Liver (tissue), 9 donors: Measurements from ENCODE around the gene ADK. TPM values are rescaled to one million over a fixed set of nuclear protein-coding genes. Genes with fewer than 3 reads are reported as not detected.
"Not testable (repeated sequence)": the region's sequence is repeated elsewhere in the genome, so short reads cannot be mapped to it uniquely, and the experiment has no call there.

ENCODE experiments used
- DNase-seq: peaks from one replicate; pipeline ENCODE4 v3.0.0-alpha.2; 2017; ENCODE audit warnings: low spot score
- H3K27ac ChIP-seq, 2 donors: one replicate each; pipeline ENCODE4 v1.7.0; 2013; ENCODE audit warnings: inconsistent platforms in 2 of 2, low read length in 2 of 2, control low read depth in 1 of 2, low read depth in 1 of 2, mild to moderate bottlenecking in 1 of 2
- H3K27me3 ChIP-seq, 4 donors: one replicate each; pipeline versions ENCODE4 v1.6.1 to v1.7.0; 2013; ENCODE audit warnings: low read length in 3 of 4, inconsistent platforms in 1 of 4, mild to moderate bottlenecking in 1 of 4, moderate library complexity in 1 of 4; ENCODE audit not compliant: control insufficient read depth in 4 of 4, insufficient read depth in 4 of 4
- H3K36me3 ChIP-seq, 4 donors: one replicate each; pipeline versions ENCODE4 v1.6.1 to v1.7.0; 2013; ENCODE audit warnings: low read length in 3 of 4, mild to moderate bottlenecking in 3 of 4, low read depth in 1 of 4, moderate library complexity in 1 of 4; ENCODE audit not compliant: control insufficient read depth in 4 of 4, insufficient read depth in 3 of 4
- H3K4me1 ChIP-seq, 4 donors: one replicate each; pipeline versions ENCODE4 v1.6.1 to v1.7.0; 2013; ENCODE audit warnings: low read length in 3 of 4, mild to moderate bottlenecking in 3 of 4, moderate library complexity in 1 of 4; ENCODE audit not compliant: control insufficient read depth in 4 of 4, insufficient read depth in 4 of 4
- H3K4me3 ChIP-seq, 3 donors: one replicate each; pipeline versions ENCODE4 v1.6.1 to v1.7.0; 2013; ENCODE audit warnings: low read length in 3 of 3, control low read depth in 1 of 3, low read depth in 1 of 3, mild to moderate bottlenecking in 1 of 3
- H3K9ac ChIP-seq, 2 donors: one replicate each; pipeline ENCODE4 v1.7.0; 2013; ENCODE audit warnings: low read length in 2 of 2, mild to moderate bottlenecking in 2 of 2, moderate library complexity in 2 of 2, control low read depth in 1 of 2, low read depth in 1 of 2
- H3K9me3 ChIP-seq, 4 donors: one replicate each; pipeline versions ENCODE4 v1.6.1 to v1.7.0; 2013; ENCODE audit warnings: low read length in 3 of 4; ENCODE audit not compliant: control insufficient read depth in 4 of 4
- ATF3 ChIP-seq: IDR thresholded peaks from 2 replicates; pipeline ENCODE4 v1.6.1; 2016; ENCODE audit warnings: antibody characterized with exemption
- CTCF ChIP-seq: fragments of 150-350 bp; IDR thresholded peaks from 2 replicates; pipeline ENCODE4 v1.5.1; 2017; ENCODE audit warnings: improper control_type of control experiment, low read depth, low read length; ENCODE audit not compliant: missing input control
- EGR1 ChIP-seq, 2 donors: IDR thresholded peaks; 2 replicates each; pipeline ENCODE4 v1.6.1; 2016 to 2018; ENCODE audit warnings: antibody characterized with exemption in 2 of 2, low read depth in 2 of 2
- FOXA1 ChIP-seq: IDR thresholded peaks from 2 replicates; pipeline ENCODE4 v1.6.1; 2016; ENCODE audit warnings: antibody characterized with exemption
- FOXA2 ChIP-seq: IDR thresholded peaks from 2 replicates; pipeline ENCODE4 v1.6.1; 2016; ENCODE audit warnings: antibody characterized with exemption
- GABPA ChIP-seq, 2 donors: IDR thresholded peaks in 1 of 2; conservative IDR thresholded peaks in 1 of 2; 2 replicates each; pipeline ENCODE4 v1.6.1; 2016; ENCODE audit warnings: antibody characterized with exemption in 2 of 2, mild to moderate bottlenecking in 1 of 2, moderate library complexity in 1 of 2
- HNF4A ChIP-seq, 2 donors: conservative IDR thresholded peaks; 2 replicates each; pipeline ENCODE4 v1.6.1; 2016; ENCODE audit warnings: antibody characterized with exemption in 2 of 2, mild to moderate bottlenecking in 2 of 2
- HNF4G ChIP-seq: IDR thresholded peaks from 2 replicates; pipeline ENCODE4 v1.6.1; 2016; ENCODE audit warnings: antibody characterized with exemption
- JUND ChIP-seq, 2 donors: IDR thresholded peaks; 2 replicates each; pipeline ENCODE4 v1.6.1; 2016; ENCODE audit warnings: antibody characterized with exemption in 2 of 2
- MAX ChIP-seq: IDR thresholded peaks from 2 replicates; pipeline ENCODE4 v1.6.1; 2016; ENCODE audit warnings: antibody characterized with exemption
- NR2F2 ChIP-seq: IDR thresholded peaks from 2 replicates; pipeline ENCODE4 v1.6.1; 2016; ENCODE audit warnings: antibody characterized with exemption
- RAD21 ChIP-seq, 2 donors: IDR thresholded peaks; 2 replicates each; pipeline ENCODE4 v1.6.1; 2016; ENCODE audit warnings: antibody characterized with exemption in 2 of 2, mild to moderate bottlenecking in 2 of 2
- REST ChIP-seq: IDR thresholded peaks from 2 replicates; pipeline ENCODE4 v1.6.1; 2016; ENCODE audit warnings: antibody characterized with exemption, mild to moderate bottlenecking
- RXRA ChIP-seq, 2 donors: IDR thresholded peaks; 2 replicates each; pipeline ENCODE4 v1.6.1; 2017 to 2018; ENCODE audit warnings: antibody characterized with exemption in 2 of 2, mild to moderate bottlenecking in 1 of 2
- SP1 ChIP-seq: IDR thresholded peaks from 2 replicates; pipeline ENCODE4 v1.6.1; 2018; ENCODE audit warnings: antibody characterized with exemption, mild to moderate bottlenecking
- TAF1 ChIP-seq: conservative IDR thresholded peaks from 2 replicates; pipeline ENCODE4 v1.6.1; 2016; ENCODE audit warnings: antibody characterized with exemption, mild to moderate bottlenecking
- YY1 ChIP-seq: IDR thresholded peaks from 2 replicates; pipeline ENCODE4 v1.6.1; 2016; ENCODE audit warnings: antibody characterized with exemption, mild to moderate bottlenecking
- ZBTB33 ChIP-seq: IDR thresholded peaks from 2 replicates; pipeline ENCODE4 v1.6.1; 2016; ENCODE audit warnings: antibody characterized with exemption
- WGBS: extraction: QIAGEN DNeasy Blood & Tissue Kit; methylation state at CpG from one replicate; pipeline ENCODE4 v1.1.7; 2013; 5-methylcytosine and 5-hydroxymethylcytosine counted together
- polyA plus RNA-seq, 2 donors: library from polyadenylated mRNA; stranded (reverse) in 1 of 2; unstranded in 1 of 2; fragments of 200-250 nt in 1 of 2; fragments of >200 nt in 1 of 2; fragmentation: Nextera tagmentation in 1 of 2; extraction: Ambion mirVana in 1 of 2; gene quantifications; one replicate each; pipeline versions ENCODE4 v1.2.1 to v1.2.3, GENCODE V29; 2013 to 2015
- total RNA-seq, 2 donors: library from RNA; depleted of rRNA; stranded (reverse); fragments of >200 nt; gene quantifications; one replicate each; pipeline ENCODE4 v1.2.3, GENCODE V29; 2014
- donor health status: healthy.
- donor health status: healthy.
- donor health status: healthy.
- donor health status: healthy.
- donor health status: healthy.

ADK gene
- total and polyA plus RNA-seq, 4 donors = 18.0 to 110 (median 65.5) TPM

- H3K4me1 ChIP-seq = peaks cover 4 to 27% (median 14%) of the 10 kb centered on the region in 4 donors
- no peak for TF ChIP-seq HNF4A (conservative IDR thresholded peaks at IDR 0.05)
- no peak for TF ChIP-seq ZBTB33
- no peak for TF ChIP-seq RAD21 (IDR thresholded peaks at IDR 0.05)
- no peak for TF ChIP-seq GABPA (IDR thresholded peaks at IDR 0.05 in 1 of 2, conservative IDR thresholded peaks at IDR 0.05 in 1 of 2)
- TF ChIP-seq HNF4G = no peak
- no peak for TF ChIP-seq MAX
- TF ChIP-seq CTCF = no peak
- no peak for TF ChIP-seq YY1
- no peak for TF ChIP-seq JUND (IDR thresholded peaks at IDR 0.05)
- TF ChIP-seq REST = no peak
- TF ChIP-seq RXRA (IDR thresholded peaks at IDR 0.05) = no peak
- no peak for TF ChIP-seq NR2F2
- TF ChIP-seq FOXA1 = no peak
- TF ChIP-seq SP1 = no peak
- TF ChIP-seq TAF1 = no peak
- no peak for TF ChIP-seq FOXA2
- TF ChIP-seq ATF3 = no peak
- TF ChIP-seq EGR1 (IDR thresholded peaks at IDR 0.05; ENCODE audit: low read depth in 2 of 2) = no peak
- no peak overlapping the region for H3K9ac ChIP-seq
- H3K9me3 ChIP-seq = no peaks in the 10 kb centered on the region
- no peaks in the 10 kb centered on the region for H3K36me3 ChIP-seq
- DNase-seq = no peak
- no peak overlapping the region for H3K4me3 ChIP-seq
- no peak overlapping the region for H3K27ac ChIP-seq
- H3K27me3 ChIP-seq = no peaks in the 10 kb centered on the region
- 51% methylated on average over 1 of the region's 1 CpG for WGBS
Observed at GRCh38 chr10:74187237-74187636, 36.2 kb downstream of the ADK start.

GRCh38 chr10:74188617-74189016 lies 37.6 kb downstream of the ADK start:
- H3K27ac ChIP-seq, H3K4me3 ChIP-seq, H3K9ac ChIP-seq, H3K9me3 ChIP-seq, H3K27me3 ChIP-seq, DNase-seq, H3K36me3 ChIP-seq: not testable (repeated sequence)
- WGBS = 98% methylated on average over 13 of the region's 13 CpGs
- peaks cover 4 to 25% (median 14%) of the 10 kb centered on the region in 4 donors for H3K4me1 ChIP-seq
